ENCODE results near the gene GCGR. TPM values are rescaled to one million over a fixed set of nuclear protein-coding genes. Genes with fewer than 3 reads are reported as not detected.

GCGR gene
- total RNA-seq, 4 donors from 2014 or later: 0.47 TPM; not detected in 3

- peaks cover 0 to 28% of the 10 kb centered on the region in 2 donors for H3K36me3 ChIP-seq
- peak; percentile 91 for ATAC-seq
- 7% methylated on average over 5 of the region's 20 CpGs; no CpG with 5 or more reads in 1 of the 2 donors for WGBS, 2 donors (ENCODE audit: low coverage in 1 of 2)
- TF ChIP-seq CTCF (IDR thresholded peaks at IDR 0.05) (peak in 3 of 4 experiments; percentile 64 to 76 (median 71)), EP300 (IDR thresholded peaks at IDR 0.05) (no peak), POLR2A (IDR thresholded peaks at IDR 0.05) (no peak), POLR2AphosphoS5 (IDR thresholded peaks at IDR 0.05) (peak; percentile 78)
- no peaks in the 10 kb centered on the region for H3K9me3 ChIP-seq
- H3K4me3 ChIP-seq: no peak overlapping the region
- peak overlapping the region; percentile 5 to 86 (median 78) for H3K27ac ChIP-seq
- peaks cover 0 to 36% (median 11%) of the 10 kb centered on the region in 3 donors for H3K4me1 ChIP-seq
- peaks cover 29% of the 10 kb centered on the region for H3K27me3 ChIP-seq
Observed at GRCh38 chr17:81821603-81822311, 17.8 kb downstream of the GCGR start.

- no CpG with 5 or more reads among the region's 8 CpGs for WGBS, 2 donors (ENCODE audit: low coverage in 1 of 2)
- Histone ChIP-seq H3K36me3 (peaks cover 0 to 28% of the 10 kb centered on the region in 2 donors), H3K27me3 (peaks cover 24% of the 10 kb centered on the region), H3K4me3 (no peak overlapping the region), H3K27ac (peak overlapping the region; percentile 5 to 86 (median 78)), H3K9me3 (no peaks in the 10 kb centered on the region), H3K4me1 (peaks cover 0 to 36% (median 11%) of the 10 kb centered on the region in 3 donors)
- no peak for ATAC-seq
- TF ChIP-seq CTCF (IDR thresholded peaks at IDR 0.05) (no peak), POLR2AphosphoS5 (IDR thresholded peaks at IDR 0.05) (no peak), EP300 (IDR thresholded peaks at IDR 0.05) (no peak), POLR2A (IDR thresholded peaks at IDR 0.05) (no peak)
Observed at GRCh38 chr17:81822312-81822637, 18.3 kb downstream of the GCGR start.

- Histone ChIP-seq H3K27ac (peak overlapping the region in 2 of 4 donors; percentile 76 to 79), H3K27me3 (peaks cover 14% of the 10 kb centered on the region), H3K4me3 (no peak overlapping the region), H3K9me3 (no peaks in the 10 kb centered on the region), H3K36me3 (peaks cover 0 to 28% of the 10 kb centered on the region in 2 donors), H3K4me1 (peaks cover 0 to 38% (median 11%) of the 10 kb centered on the region in 3 donors)
- no peak for ATAC-seq
- WGBS, 2 donors (ENCODE audit: low coverage in 1 of 2): no CpG with 5 or more reads among the region's 30 CpGs
- TF ChIP-seq POLR2AphosphoS5 (IDR thresholded peaks at IDR 0.05) (no peak), CTCF (IDR thresholded peaks at IDR 0.05) (no peak), POLR2A (IDR thresholded peaks at IDR 0.05) (no peak)
Observed at GRCh38 chr17:81822996-81823819, 19.3 kb downstream of the GCGR start.

GRCh38 chr17:81823820-81824550 is 20.0 kb downstream of the GCGR start:
- TF ChIP-seq EP300 (IDR thresholded peaks at IDR 0.05) (no peak), POLR2AphosphoS5 (IDR thresholded peaks at IDR 0.05) (no peak), POLR2A (IDR thresholded peaks at IDR 0.05) (no peak), CTCF (IDR thresholded peaks at IDR 0.05) (no peak)
- no peak for ATAC-seq
- Histone ChIP-seq H3K27ac (no peak overlapping the region), H3K9me3 (no peaks in the 10 kb centered on the region), H3K4me3 (no peak overlapping the region), H3K27me3 (peaks cover 12% of the 10 kb centered on the region), H3K4me1 (peaks cover 0 to 46% (median 11%) of the 10 kb centered on the region in 3 donors), H3K36me3 (peaks cover 0 to 28% of the 10 kb centered on the region in 2 donors)
- WGBS, 2 donors (ENCODE audit: low coverage in 1 of 2): 79% methylated on average over 7 of the region's 33 CpGs; no CpG with 5 or more reads in 1 of the 2 donors
